ENCODE measurements around the gene ZNF407.

GRCh38 chr18:75005626-75006025 lies 408.0 kb downstream of the ZNF407 start:
- TF ChIP-seq CTCF (IDR thresholded peaks at IDR 0.05; ENCODE audit: low read depth, low read length, poor library complexity, severe bottlenecking), result no peak
- TF ChIP-seq EZH2phosphoT487 (IDR thresholded peaks at IDR 0.05; ENCODE audit: borderline replicate concordance, low read length), result no peak
